GM21423 (cell line): Measurements from ENCODE around the gene EFCAB11.

Experiments used
- ATAC-seq: cut with Tn5 transposase; IDR thresholded peaks from one replicate; pipeline ENCODE4 v1.9.1; 2021; ENCODE audit warnings: mild to moderate bottlenecking, moderate library complexity; ENCODE audit not compliant: unreplicated experiment

The EFCAB11 gene

GRCh38 chr14:89828471-89829165 lies 125.9 kb downstream of the EFCAB11 start:
- no peak for ATAC-seq

- no peak for ATAC-seq
Observed at GRCh38 chr14:89827265-89827664, 127.3 kb downstream of the EFCAB11 start.

GRCh38 chr14:89826596-89826995 lies 127.9 kb downstream of the EFCAB11 start:
- ATAC-seq: no peak

- no peak for ATAC-seq
Observed at GRCh38 chr14:89823743-89824142, 130.8 kb downstream of the EFCAB11 start.

GRCh38 chr14:89814126-89814525 lies 140.4 kb downstream of the EFCAB11 start:
- ATAC-seq: no peak

GRCh38 chr14:89813617-89814031 lies 140.9 kb downstream of the EFCAB11 start:
- ATAC-seq: no peak

- ATAC-seq: no peak
Observed at GRCh38 chr14:89811954-89812575, 142.5 kb downstream of the EFCAB11 start.

GRCh38 chr14:89810101-89810500 lies 144.4 kb downstream of the EFCAB11 start:
- ATAC-seq: no peak

- no peak for ATAC-seq
Observed at GRCh38 chr14:89807892-89808291, 146.6 kb downstream of the EFCAB11 start.

- no peak for ATAC-seq
Observed at GRCh38 chr14:89807151-89807550, 147.4 kb downstream of the EFCAB11 start.

- no peak for ATAC-seq
Observed at GRCh38 chr14:89806451-89806850, 148.1 kb downstream of the EFCAB11 start.

GRCh38 chr14:89805501-89805900 lies 149.0 kb downstream of the EFCAB11 start:
- ATAC-seq: no peak

- no peak for ATAC-seq
Observed at GRCh38 chr14:89803542-89803941, 151.0 kb downstream of the EFCAB11 start.

- no peak for ATAC-seq
Observed at GRCh38 chr14:89801136-89801535, 153.4 kb downstream of the EFCAB11 start.

- no peak for ATAC-seq
Observed at GRCh38 chr14:89798212-89798773, 156.2 kb downstream of the EFCAB11 start.

GRCh38 chr14:89797148-89797547 lies 157.4 kb downstream of the EFCAB11 start:
- ATAC-seq: no peak

GRCh38 chr14:89794096-89794495 lies 160.4 kb downstream of the EFCAB11 start:
- no peak for ATAC-seq

GRCh38 chr14:89793367-89793716 lies 161.2 kb downstream of the EFCAB11 start:
- no peak for ATAC-seq

- no peak for ATAC-seq
Observed at GRCh38 chr14:89792489-89793366, 161.8 kb downstream of the EFCAB11 start.

- ATAC-seq: no peak
Observed at GRCh38 chr14:89787525-89787924, 167.0 kb downstream of the EFCAB11 start.

- ATAC-seq: no peak
Observed at GRCh38 chr14:89781046-89781445, 173.5 kb downstream of the EFCAB11 start.
